Measurements from ENCODE around the gene PTPN12.
"Not testable (repeated sequence)": the region's sequence is repeated elsewhere in the genome, so short reads cannot be mapped to it uniquely, and the experiment has no call there.

The PTPN12 gene

GRCh38 chr7:77538281-77539212 is 1.5 kb downstream of the PTPN12 start:
- no peak for DNase-seq (ENCODE audit: low read depth in 2 of 2)

GRCh38 chr7:77540402-77540822 is 3.3 kb downstream of the PTPN12 start:
- no peak for DNase-seq (ENCODE audit: low read depth in 2 of 2)

- DNase-seq (ENCODE audit: low read depth in 2 of 2), result not testable (repeated sequence)
Measured at GRCh38 chr7:77540993-77541392, 3.9 kb downstream of the PTPN12 start.

GRCh38 chr7:77542409-77542808 is 5.3 kb downstream of the PTPN12 start:
- DNase-seq (ENCODE audit: low read depth in 2 of 2), result no peak

GRCh38 chr7:77542895-77543294 is 5.8 kb downstream of the PTPN12 start:
- no peak for DNase-seq (ENCODE audit: low read depth in 2 of 2)

GRCh38 chr7:77543910-77544309 is 6.8 kb downstream of the PTPN12 start:
- no peak for DNase-seq (ENCODE audit: low read depth in 2 of 2)

- no peak for DNase-seq (ENCODE audit: low read depth in 2 of 2)
Measured at GRCh38 chr7:77544518-77544917, 7.4 kb downstream of the PTPN12 start.

GRCh38 chr7:77548206-77548605 is 11.1 kb downstream of the PTPN12 start:
- DNase-seq (ENCODE audit: low read depth in 2 of 2), result no peak

GRCh38 chr7:77549106-77549870 is 12.2 kb downstream of the PTPN12 start:
- DNase-seq (ENCODE audit: low read depth in 2 of 2), result no peak

- no peak for DNase-seq (ENCODE audit: low read depth in 2 of 2)
Measured at GRCh38 chr7:77550586-77550985, 13.5 kb downstream of the PTPN12 start.

GRCh38 chr7:77553123-77553522 is 16.0 kb downstream of the PTPN12 start:
- DNase-seq (ENCODE audit: low read depth in 2 of 2), result no peak

GRCh38 chr7:77558284-77558967 is 21.3 kb downstream of the PTPN12 start:
- DNase-seq (ENCODE audit: low read depth in 2 of 2), result no peak

GRCh38 chr7:77561352-77561751 is 24.3 kb downstream of the PTPN12 start:
- DNase-seq (ENCODE audit: low read depth in 2 of 2), result no peak

GRCh38 chr7:77563275-77563674 is 26.2 kb downstream of the PTPN12 start:
- no peak for DNase-seq (ENCODE audit: low read depth in 2 of 2)

GRCh38 chr7:77565917-77566316 is 28.8 kb downstream of the PTPN12 start:
- DNase-seq (ENCODE audit: low read depth in 2 of 2), result no peak

- no peak for DNase-seq (ENCODE audit: low read depth in 2 of 2)
Measured at GRCh38 chr7:77566421-77566820, 29.3 kb downstream of the PTPN12 start.

GRCh38 chr7:77569514-77570232 is 32.6 kb downstream of the PTPN12 start:
- no peak for DNase-seq (ENCODE audit: low read depth in 2 of 2)

- DNase-seq (ENCODE audit: low read depth in 2 of 2), result no peak
Measured at GRCh38 chr7:77570330-77571011, 33.4 kb downstream of the PTPN12 start.

GRCh38 chr7:77571801-77572200 is 34.7 kb downstream of the PTPN12 start:
- DNase-seq (ENCODE audit: low read depth in 2 of 2), result no peak

- DNase-seq (ENCODE audit: low read depth in 2 of 2), result no peak
Measured at GRCh38 chr7:77575187-77575586, 38.1 kb downstream of the PTPN12 start.

- DNase-seq (ENCODE audit: low read depth in 2 of 2), result no peak
Measured at GRCh38 chr7:77576856-77577255, 39.8 kb downstream of the PTPN12 start.

All from stimulated activated CD4-positive, alpha-beta T cell treated with anti-CD3 and anti-CD28 coated beads, Interleukin-15, amount 100 ng/mL, for 48 hours (primary cell).